ENCODE results near the gene GOLPH3. TPM values are rescaled to one million over a fixed set of nuclear protein-coding genes. Genes with fewer than 3 reads are reported as not detected.

Gene GOLPH3
- total and polyA plus RNA-seq, 2 of the 4 experiments (the other 2 are of a cell fraction), result 38.2 to 41.3 TPM

- H3K27ac ChIP-seq (ENCODE audit: insufficient read depth, low read length), result no peak overlapping the region
- H4K20me1 ChIP-seq (ENCODE audit: insufficient read depth, low read length), result no peaks in the 10 kb centered on the region
- H3K23ac ChIP-seq (ENCODE audit: low read depth, low read length), result no peak overlapping the region
- TF ChIP-seq POLR2A (IDR thresholded peaks at IDR 0.05; ENCODE audit: low read depth, low read length), result no peak
- TF ChIP-seq FOS (IDR thresholded peaks at IDR 0.05; ENCODE audit: low read depth, low read length), result no peak
- TF ChIP-seq MXI1 (IDR thresholded peaks at IDR 0.05; ENCODE audit: borderline replicate concordance, low read depth, low read length), result no peak
- no peak for TF ChIP-seq MAFK (IDR thresholded peaks at IDR 0.05; ENCODE audit: low read depth, low read length)
- ChIA-PET POLR2A (ENCODE audit: unreplicated experiment) (no interaction called here), CTCF (no interaction called here)
- no peak overlapping the region for H2BK5ac ChIP-seq (ENCODE audit: low read depth, low read length, poor library complexity, severe bottlenecking)
- H3K56ac ChIP-seq (ENCODE audit: extremely low read depth, insufficient read depth, low read length), result no peak overlapping the region
- ATAC-seq (ENCODE audit: low read depth), result no peak
- no peak for DNase-seq
- H3K4me2 ChIP-seq (ENCODE audit: low read depth, low read length), result no peak overlapping the region
- no peaks in the 10 kb centered on the region for H3K4me1 ChIP-seq (ENCODE audit: control insufficient read depth, insufficient read depth, low read length)
- intact Hi-C loops (cut with micrococcal nuclease), result no loop called here
- H3K9me1 ChIP-seq (ENCODE audit: insufficient read depth, low read length), result no peaks in the 10 kb centered on the region
- no peak overlapping the region for H3K14ac ChIP-seq (replicated peaks; ENCODE audit: low read depth, low read length)
- H2BK120ac ChIP-seq (ENCODE audit: low read depth, low read length), result no peak overlapping the region
- no peak overlapping the region for H4K91ac ChIP-seq (ENCODE audit: insufficient read depth, low read depth, low read length)
- H3K4ac ChIP-seq (ENCODE audit: low read depth, low read length), result no peak overlapping the region
- no peaks in the 10 kb centered on the region for H3K9me3 ChIP-seq (ENCODE audit: control insufficient read depth, insufficient read depth, low read length)
- H2BK15ac ChIP-seq (ENCODE audit: low read depth, low read length), result no peak overlapping the region
- dilution Hi-C loops (cut with HindIII; ENCODE audit: low sequenced_read_pairs, unreplicated experiment), result no loop called here
- no peak overlapping the region for H2AFZ ChIP-seq (replicated peaks; ENCODE audit: low read length, poor library complexity)
- H3K36me3 ChIP-seq (ENCODE audit: control insufficient read depth, insufficient read depth, low read length), result peaks cover 35% of the 10 kb centered on the region
- H2AK9ac ChIP-seq (replicated peaks; ENCODE audit: low read depth, low read length, poor library complexity), result no peak overlapping the region
- H3K79me1 ChIP-seq (ENCODE audit: low read depth in 1 of 2, low read length in 2 of 2), result peaks cover 6 to 9% of the 10 kb centered on the region in 2 experiments; a peak in 2 of 4 replicates
- no peaks in the 10 kb centered on the region for H3K27me3 ChIP-seq (ENCODE audit: control insufficient read depth, insufficient read depth, low read length)
- WGBS, 2 experiments (ENCODE audit: extremely low coverage in 2 of 2, insufficient read length in 1 of 2), result 92% methylated on average over 6 of the region's 9 CpGs; no CpG with 5 or more reads in 1 of the 2 experiments
- in situ Hi-C loops (cut with MboI; ENCODE audit: low sequenced_read_pairs), result no loop called here
- BruUV-seq (replicated peaks), result no TSS peak
- no peak overlapping the region for H2AK5ac ChIP-seq (ENCODE audit: low read depth, low read length)
- H3K4me3 ChIP-seq (ENCODE audit: insufficient read depth, low read depth, low read length), result no peak overlapping the region
- no peak overlapping the region for H2BK20ac ChIP-seq (ENCODE audit: low read depth, low read length)
- H3K18ac ChIP-seq (ENCODE audit: low read depth, low read length), result no peak overlapping the region
- no peak overlapping the region for H4K8ac ChIP-seq (ENCODE audit: low read depth in 2 of 2, low read length in 2 of 2)
- H4K5ac ChIP-seq (ENCODE audit: low read depth, low read length), result no peak overlapping the region
- no peak overlapping the region for H3K9ac ChIP-seq (ENCODE audit: low read depth, low read length)
Measured at GRCh38 chr5:32098291-32098690, 75.8 kb downstream of the GOLPH3 start.

Measured in IMR-90 (cell line).